NCI-H2196 (cell line): ENCODE measurements around the gene NELFCD.
"Not testable (repeated sequence)": the region's sequence is repeated elsewhere in the genome, so short reads cannot be mapped to it uniquely, and the experiment has no call there.

Experiments
- DNase-seq: peaks from one replicate; lab custom pipeline; 2025; ENCODE audit not compliant: unreplicated experiment; lab: John Stamatoyannopoulos, UW

The NELFCD gene

DNA sequence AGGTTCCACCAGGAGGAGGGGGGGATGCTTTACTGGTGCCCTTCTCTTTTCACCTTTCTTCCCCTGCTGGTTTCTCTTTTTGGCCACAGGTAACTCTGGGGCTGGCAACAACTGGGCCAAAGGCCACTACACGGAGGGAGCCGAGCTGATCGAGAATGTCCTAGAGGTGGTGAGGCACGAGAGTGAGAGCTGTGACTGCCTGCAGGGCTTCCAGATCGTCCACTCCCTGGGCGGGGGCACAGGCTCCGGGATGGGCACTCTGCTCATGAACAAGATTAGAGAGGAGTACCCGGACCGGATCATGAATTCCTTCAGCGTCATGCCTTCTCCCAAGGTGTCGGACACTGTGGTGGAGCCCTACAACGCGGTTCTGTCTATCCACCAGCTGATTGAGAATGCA is 42.6 kb downstream of the NELFCD start:
- DNase-seq: no peak

DNA sequence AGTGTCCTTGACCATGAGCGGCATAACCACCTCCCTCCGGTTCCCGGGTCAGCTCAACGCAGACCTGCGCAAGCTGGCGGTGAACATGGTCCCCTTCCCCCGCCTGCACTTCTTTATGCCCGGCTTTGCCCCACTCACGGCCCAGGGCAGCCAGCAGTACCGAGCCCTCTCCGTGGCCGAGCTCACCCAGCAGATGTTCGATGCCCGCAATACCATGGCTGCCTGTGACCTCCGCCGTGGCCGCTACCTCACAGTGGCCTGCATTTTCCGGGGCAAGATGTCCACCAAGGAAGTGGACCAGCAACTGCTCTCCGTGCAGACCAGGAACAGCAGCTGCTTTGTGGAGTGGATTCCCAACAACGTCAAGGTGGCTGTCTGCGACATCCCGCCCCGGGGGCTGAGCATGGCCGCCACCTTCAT is 43.1 kb downstream of the NELFCD start:
- DNase-seq: no peak

DNA sequence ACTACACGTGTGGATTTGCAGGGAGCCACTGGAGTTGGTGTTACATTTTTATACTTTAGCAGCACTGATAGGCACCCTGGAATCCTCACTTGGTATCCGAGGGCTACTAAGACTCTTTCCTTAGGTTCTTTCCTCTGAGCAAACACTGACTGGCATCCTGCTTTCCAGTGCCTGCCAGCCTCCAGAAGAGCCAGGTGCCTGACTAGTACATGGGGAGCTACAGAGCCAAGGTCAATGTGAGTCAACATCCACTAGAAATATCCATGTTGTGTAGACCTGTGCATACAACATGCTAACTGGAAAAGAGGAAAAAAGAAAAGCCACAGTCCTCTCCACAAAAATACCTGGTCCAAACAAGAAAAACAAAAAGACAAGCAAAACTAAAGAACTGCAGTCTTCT is 44.0 kb downstream of the NELFCD start:
- DNase-seq: no peak

DNA sequence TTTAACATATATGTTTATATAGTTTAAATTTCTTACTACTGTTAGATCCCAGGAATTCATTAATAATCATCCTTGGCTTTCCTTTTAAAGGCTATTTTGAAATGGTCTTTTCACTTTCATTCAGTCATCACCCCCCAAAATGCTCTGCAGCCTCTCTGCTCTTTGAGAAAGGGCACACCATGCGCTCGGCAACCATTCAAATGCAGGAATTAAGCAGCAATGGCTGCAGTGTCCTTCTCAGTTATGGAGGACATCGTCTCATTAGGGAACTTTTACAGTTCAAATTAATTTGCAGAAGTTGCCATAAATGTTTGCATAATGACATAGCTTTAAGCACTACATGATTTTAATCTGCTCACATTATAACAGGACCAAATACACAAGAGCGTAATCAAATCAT is 44.5 kb downstream of the NELFCD start:
- DNase-seq: no peak

DNA sequence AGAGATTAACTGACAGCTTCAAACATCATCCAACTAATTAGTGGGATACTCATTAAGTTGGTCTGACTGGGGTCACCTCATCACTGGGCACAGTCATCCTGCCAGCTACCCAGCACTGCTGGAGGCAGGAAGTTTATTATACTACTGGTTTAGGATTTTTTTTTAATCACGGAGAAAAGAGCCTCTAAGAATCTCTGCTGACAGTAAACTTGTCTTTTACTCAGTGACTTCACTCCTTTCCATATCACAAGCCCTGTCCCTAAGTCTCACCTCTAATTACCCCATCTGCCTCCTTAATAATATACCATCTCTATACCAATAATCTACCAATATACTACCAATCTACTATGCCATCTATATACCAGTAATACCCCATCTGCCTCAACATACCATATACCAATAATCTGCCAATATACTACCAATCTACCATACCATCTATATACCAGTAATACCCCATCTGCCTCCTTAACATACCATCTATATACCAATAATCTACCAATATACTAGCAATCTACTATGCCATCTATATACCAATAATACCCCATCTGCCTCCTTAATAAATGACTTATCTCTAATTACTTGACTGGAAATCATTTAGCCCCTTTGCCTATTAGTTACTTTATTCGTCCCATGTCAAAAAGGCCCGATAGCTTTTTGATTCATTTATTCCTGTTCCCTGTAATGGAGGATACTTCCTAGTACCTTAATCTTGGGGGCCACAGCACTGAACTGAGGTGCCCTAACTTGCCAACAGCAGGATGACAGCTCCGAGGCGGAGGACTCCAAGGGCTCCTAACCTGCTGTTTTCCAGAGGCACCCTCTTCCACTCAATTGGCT is 46.1 kb downstream of the NELFCD start:
- DNase-seq: no peak

DNA sequence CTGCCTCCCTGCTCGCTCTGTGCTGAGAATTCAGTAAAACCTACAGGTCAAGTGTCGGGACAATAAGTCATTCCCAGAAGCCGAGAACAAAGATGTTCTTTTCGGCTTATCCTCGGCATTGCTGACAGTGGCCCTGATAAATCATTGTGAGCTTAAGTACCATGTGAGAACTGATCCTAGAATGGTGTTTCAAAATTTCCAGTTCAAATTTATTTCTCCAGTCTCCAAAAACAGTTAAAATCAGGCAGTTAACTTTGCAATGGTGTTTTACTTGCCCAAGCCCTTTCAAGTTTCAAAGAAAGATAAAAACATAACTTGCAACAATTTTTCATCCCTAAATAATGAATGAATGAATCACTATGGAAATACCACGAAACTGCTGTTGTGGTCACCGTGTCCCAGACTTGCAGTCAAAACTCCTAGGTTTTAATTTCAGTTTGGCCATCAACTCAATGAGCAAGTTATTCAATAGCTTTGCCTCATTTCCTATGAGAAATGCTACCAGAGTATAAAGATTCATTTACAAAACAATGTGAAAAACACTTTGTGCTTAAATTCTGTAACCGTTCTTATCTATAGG is 46.8 kb downstream of the NELFCD start:
- no peak for DNase-seq

DNA sequence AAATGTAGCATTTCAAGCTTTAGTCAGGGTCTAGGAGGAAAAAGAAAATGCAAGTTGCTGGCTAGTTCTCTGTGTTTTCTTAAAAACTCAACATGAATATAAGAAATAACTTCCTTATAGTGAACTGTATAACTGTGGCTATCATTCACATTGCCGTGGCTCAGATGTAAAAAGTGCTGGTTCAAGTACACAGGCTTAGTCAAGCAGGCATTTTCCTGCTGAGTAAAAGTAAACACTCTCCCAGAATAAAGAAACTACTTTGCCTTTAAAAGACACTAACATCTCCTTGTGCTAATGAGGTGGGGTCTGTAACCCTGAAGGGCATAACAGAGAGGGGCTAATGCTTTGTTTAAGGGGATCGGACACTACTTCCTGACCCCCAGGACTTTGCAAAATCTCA is 47.8 kb downstream of the NELFCD start:
- DNase-seq: no peak

DNA sequence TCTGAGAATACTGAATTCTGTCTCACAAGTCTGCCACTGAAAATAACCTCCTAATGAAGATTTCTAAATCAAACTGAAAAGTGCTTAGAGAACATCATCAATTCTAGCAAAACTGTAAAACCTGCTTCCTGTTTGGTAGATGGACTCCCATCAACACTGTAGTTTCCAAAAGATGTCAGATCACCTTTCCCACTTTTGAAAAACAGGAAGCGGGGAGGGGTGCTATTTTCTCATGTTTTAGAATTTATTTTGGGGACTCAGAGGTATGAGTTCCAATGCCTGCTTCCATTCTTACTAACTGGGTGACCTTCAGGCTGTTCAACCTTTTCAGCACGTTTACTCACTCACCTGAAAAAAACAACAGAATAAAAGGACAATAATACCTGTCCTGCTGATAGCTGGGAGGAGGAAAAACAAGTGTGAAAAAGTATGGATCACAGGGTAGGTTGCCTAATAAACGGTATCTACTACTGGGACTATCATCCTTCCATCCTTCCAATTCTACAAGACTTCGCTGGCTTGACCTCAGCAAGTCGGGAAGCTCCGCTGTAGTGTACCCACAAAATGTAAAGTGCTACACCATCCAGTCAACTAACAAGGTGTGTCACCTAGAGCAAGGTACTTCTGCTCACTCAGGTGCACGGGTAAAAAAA is 50.0 kb downstream of the NELFCD start:
- no peak for DNase-seq

DNA sequence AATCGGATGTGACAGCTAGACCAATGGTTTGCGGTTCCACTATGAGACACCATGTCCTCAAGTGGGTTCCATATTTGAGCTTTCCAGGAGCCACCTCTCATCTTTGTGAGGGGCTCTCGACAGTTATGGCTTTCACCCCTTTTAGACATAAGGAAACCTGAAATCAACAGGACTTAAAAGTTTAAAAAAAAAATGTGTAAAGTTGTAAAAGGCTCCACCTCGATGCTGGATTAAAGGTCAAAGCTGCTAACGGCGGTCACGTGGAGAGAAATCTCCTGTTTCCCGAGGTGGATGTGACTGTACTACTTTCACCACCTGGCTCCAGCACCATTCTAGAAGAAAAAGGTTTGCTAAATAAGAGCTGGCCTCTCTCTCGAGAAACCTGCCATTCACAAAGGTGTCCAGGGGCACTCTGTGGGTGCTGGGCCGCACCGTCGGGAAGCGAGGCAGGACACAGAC is 50.5 kb downstream of the NELFCD start:
- peak; percentile 17 for DNase-seq

DNA sequence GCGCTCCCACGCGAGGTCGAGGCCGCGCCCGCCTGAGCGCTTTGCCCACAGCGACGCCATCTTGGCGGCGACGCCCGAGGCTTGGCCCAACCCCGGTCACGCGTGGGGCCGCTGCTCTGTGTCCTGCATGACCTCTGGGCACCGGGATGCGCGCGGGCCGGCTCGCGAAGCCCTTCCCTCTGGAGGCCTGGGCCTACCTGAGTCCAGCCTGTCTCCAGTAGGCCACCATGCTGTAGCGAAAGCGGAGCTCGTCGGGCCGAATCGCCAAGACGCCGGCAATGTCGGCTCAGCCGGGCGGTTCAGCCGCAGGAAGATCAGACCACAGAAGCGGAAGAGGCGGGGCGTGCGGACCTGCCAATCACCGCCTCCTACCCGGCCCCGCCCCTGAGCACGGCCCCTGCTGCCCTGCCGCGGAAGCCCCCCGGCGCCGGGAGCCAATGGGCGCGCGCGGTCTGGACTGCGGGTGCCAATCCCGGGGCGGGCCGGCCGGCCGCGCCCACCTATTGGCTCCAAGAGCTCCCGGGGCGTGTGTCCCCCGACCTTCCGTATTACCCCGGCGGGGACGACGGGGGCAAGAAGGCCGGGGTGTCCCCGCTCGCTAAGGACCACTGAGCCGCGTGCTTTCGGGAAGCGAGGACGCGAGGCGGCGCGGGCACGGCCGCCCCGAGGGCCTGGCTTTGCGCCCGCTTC is 51.1 kb downstream of the NELFCD start, which contains the start of gene ATP5F1E:
TSS of gene ATP5F1E (minus strand) at position 313 of the 690 bp plus-strand sequence. CDS start at position 229, 84 bp downstream.
- DNase-seq: peak; percentile 95

DNA sequence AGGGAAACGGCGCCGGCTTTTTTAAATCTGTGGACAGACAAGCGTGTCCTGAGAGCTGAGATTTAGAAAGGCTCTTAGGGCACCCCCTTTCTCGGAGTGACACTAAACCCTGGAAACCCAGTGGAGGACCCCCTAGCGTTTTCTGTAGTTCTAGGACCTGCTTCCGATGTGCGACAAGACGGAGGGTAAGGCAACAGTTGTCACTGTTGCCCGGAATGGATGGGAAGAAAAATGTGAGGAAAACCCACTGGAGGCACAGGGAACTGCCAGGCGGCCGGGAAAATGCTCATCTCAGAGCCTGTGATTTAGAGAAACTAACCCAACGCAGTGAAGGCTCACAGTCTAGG is 51.6 kb downstream of the NELFCD start:
- DNase-seq: no peak

DNA sequence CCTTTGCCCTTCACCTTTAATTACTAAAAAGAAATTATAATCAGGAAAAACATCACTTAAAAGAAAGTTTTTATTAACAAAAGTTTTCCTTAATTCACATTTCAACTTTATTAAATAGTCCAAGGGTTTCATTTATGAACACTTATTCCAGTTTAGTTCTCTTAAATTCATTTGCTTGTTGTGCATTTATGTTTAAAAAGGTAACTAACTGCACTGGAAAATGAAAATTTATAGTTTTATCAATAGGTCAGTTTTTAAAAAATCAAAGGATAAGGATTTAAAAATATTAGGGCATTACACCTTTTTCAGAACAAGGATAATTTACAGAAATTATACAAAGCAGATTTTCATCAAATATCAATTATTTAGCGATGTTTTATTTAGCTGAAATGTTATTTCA is 52.0 kb downstream of the NELFCD start:
- DNase-seq: no peak

DNA sequence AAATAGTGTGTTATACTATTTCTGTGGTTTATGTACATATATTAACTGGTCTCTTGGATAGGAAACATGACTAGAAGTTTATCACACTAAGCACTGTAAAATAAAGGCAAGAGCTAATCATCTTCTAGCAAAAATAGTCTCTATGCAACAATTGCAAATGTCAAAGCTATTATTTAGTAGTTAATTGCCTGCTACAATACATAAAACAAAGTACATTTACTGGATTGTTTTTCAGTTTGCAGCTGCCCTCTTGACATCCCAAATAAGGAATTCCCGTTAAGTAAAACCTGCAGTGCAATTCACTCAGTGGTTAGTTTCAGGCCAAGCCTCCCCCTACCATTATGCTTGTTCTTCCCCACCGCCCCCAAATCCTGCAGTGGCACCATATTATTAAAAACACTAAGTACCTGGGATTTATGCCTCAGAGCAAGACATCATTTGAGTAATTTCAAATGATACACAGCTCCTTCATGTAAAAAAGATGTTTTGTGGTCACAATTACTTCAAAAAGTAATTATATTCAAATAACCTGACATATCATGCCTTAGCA is 52.6 kb downstream of the NELFCD start:
- DNase-seq: no peak

DNA sequence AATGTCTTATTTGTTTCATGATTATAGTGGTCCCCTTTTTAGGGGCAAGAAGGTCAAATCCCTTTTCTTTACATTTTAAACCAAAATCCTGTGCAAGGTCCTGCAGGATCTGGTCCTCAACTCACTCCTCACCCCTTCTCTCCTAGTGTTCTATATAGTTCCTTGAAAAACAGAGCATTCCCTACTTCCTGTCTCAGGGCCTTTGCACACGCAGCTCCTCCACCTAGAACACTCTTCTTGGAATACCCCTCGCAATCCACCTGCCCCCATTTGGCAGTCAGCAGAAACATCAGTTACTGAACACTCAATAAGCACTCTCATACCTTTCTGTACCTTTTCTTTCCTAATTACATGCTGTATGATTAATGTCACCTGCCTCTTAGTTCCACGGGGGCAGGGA is 54.3 kb downstream of the NELFCD start:
- no peak for DNase-seq

DNA sequence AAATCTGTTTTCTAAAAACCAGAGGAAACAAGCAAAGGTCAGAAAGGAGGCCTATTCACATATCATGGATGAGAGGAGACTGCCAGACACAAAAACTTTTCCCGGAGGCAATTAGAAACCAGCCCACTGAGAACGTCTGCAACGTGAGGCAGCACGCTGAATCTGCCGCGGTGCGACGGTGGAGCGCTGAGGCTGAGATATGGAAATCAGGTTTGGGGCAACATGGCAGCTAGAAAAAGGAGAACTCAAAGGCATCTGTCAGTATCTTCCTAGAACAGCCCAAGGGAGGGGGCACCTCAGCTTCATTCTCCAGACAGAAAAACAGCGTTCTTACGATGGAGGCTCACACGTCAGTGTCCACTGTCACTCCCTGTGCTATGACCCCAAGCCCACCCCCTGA is 56.3 kb downstream of the NELFCD start:
- DNase-seq: no peak

DNA sequence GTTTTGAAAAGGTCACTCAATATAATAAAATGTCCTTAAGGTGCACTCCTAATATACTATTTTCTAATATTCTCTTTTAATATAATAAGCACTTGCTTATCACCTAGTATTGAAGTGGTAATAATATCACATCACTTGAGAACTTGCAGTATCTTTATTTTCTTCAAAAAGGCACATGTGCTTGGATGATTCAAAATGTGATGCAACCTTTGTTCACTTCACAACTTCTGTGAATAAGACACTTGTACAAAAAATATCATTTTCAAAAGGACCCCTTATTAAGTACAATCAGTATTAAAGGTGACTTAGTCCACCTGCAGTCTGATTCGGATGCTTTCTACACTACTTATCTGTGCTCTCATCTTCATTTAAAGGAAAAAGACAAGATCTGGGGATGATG is 58.2 kb downstream of the NELFCD start:
- DNase-seq: no peak

DNA sequence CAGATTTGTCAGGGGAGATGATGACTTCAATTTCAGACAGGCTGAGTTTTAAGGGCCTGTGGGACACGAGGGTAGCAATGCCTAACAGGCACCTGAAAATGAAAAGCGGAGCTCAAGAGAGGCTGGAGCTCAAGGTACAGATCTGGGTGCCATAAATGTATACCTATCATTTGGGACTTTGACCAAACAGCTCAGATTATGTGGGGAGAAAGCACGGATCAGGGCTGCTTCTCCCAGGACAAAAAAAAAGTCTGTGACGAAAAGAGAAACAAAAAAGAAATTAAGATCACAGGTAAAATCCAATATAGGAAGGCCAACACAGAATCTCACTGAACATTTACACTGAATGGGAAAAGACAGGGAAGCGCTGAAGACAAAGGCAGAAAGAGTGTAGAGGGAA is 59.6 kb downstream of the NELFCD start:
- no peak for DNase-seq

DNA sequence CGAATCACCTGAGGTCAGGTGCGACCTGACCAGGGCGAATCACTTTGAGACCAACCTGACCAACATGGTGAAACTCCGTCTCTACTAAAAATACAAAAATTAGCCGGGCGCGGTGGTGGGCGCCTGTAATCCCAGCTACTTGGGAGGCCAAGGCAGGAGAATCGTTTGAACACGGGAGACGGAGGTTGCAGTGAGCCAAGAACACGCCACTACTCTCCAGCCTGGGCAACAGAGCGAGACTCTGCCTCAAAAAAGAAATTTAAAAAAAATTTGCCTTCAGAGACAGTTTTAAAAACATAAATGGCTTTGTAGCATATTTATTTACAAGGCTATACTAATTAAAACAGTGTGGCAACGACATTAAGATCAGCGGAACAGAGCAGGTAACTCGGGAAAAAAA is 60.4 kb downstream of the NELFCD start:
- DNase-seq: not testable (repeated sequence)

DNA sequence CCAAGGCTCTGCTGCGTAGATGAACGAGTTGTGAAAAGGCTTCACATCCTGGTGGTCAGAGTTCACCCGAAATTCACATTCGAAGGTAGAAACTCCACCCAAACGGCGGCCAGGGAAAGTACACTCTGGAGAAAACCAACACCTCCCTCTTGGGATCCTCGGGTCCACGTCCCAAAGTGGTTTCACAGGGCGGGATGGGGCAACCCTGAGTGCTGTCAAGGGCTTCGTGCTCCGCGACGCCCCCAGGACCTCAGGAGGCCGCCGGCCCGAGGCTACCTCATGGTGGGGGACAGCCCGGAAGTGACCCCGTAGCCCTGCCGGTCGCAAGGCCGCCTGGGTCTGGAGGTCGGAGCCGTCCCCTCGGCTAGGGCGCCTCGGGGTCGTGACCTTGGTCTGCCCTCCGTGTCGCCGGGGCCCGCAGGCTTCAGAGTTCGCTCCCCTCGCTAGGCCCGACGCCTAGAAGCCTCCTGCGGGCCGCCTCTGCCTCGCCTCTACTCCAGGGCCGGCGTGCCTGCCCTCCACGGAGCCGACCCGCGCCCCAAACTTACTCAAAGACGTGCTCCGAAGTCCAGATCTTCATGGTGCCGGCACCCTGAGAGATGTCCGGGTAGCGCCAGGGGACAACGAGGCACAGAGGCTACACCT is 61.2 kb downstream of the NELFCD start, which contains the start of gene PRELID3B:
TSS of gene PRELID3B (minus strand) at position 636 of the 645 bp plus-strand sequence. CDS start at position 580, 56 bp downstream.
- peak; percentile 11 for DNase-seq

DNA sequence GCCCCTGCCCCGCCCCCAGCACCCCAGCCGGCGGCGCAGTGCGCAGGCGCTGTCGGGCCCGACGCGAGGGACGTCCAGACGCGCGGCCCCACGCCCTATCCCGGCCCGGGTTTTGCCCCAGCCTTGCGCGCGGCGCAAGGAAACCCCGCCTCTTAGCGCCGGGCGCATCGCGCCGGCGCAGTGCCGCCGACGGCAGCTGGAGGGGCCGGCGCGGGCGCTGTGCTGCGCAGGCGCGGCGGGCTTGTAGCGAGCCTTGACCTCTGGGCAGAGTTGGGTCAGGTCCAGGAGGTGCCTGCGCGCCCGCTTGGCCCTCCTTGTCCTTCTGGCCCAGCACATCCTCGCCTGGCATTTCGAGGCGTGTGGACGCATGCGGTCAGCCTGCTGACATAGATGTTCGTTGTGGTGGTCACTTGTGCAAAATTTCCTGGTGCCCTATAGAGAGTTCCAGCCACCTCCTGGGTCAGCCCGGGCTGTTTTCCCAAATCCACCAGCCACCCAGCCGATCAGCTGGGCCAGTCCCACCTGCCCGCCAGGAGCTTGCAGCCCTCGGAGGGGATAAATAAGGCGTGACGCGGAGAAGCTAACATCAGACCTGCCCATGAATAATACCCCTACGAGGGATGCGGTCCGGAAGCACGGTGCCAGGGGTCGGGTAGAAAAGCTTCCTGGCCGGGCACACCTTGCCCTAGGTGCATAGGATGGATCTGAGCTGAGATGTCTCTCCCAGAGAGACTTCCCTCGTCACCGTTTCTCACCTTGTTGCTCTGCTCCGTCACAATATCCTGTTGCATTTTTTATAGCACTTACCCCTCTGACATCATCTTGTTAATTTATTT is 62.0 kb downstream of the NELFCD start:
- peak; percentile 97 for DNase-seq
